A673 (cell line): ENCODE measurements around the gene DPM3. TPM values are rescaled to one million over a fixed set of nuclear protein-coding genes. Genes with fewer than 3 reads are reported as not detected.

Experiments used
- BruUV-seq: library from RNA; stranded (reverse); fragments of 400-500 nt; replicated peaks from 2 replicates; lab custom pipeline; 2021; lab: Mats Ljungman, UMichigan
- CTCF ChIA-PET: fragments of 300-600 bp; sonication (Branson Sonifier 250); formaldehyde crosslinking; loops from one replicate; lab custom pipeline; 2022; ENCODE audit warnings: antibody characterized with exemption; lab: Charles Lee
- POLR2A ChIA-PET: fragments of 300-600 bp; sonication (Branson Sonifier 250); formaldehyde crosslinking; loops from one replicate; lab custom pipeline; 2022; ENCODE audit warnings: antibody characterized with exemption; ENCODE audit not compliant: low non-redundant PET; lab: Charles Lee
- DNase-seq: peaks from one replicate; pipeline ENCODE4 v3.0.0-alpha.2; 2015; ENCODE audit warnings: low spot score
- H3K27ac ChIP-seq: fragments of 200-600 bp; sonication (generic); 2 replicates; pipeline ENCODE4 v1.5.1; 2016; ENCODE audit warnings: mixed run types, low read depth, mild to moderate bottlenecking, mixed read lengths, antibody characterized with exemption, low read length; ENCODE audit not compliant: poor library complexity, severe bottlenecking
- H3K27me3 ChIP-seq: fragments of 200-600 bp; sonication (generic); replicated peaks from 2 replicates; pipeline ENCODE4 v1.6.1; 2017; ENCODE audit warnings: mixed run types, low read depth, mild to moderate bottlenecking, mixed read lengths, antibody characterized with exemption, low read length; ENCODE audit not compliant: insufficient read depth, poor library complexity
- H3K36me3 ChIP-seq: fragments of 200-600 bp; sonication (generic); 2 replicates; pipeline ENCODE4 v1.6.1; 2016; ENCODE audit warnings: mixed run types, mild to moderate bottlenecking, mixed read lengths, antibody characterized with exemption, low read length; ENCODE audit not compliant: insufficient read depth, poor library complexity, severe bottlenecking
- H3K4me1 ChIP-seq: fragments of 200-600 bp; sonication (generic); 2 replicates; pipeline ENCODE4 v1.6.1; 2017; ENCODE audit warnings: mixed run types, mild to moderate bottlenecking, mixed read lengths, antibody characterized with exemption, low read length; ENCODE audit not compliant: insufficient read depth, poor library complexity, severe bottlenecking
- H3K4me3 ChIP-seq: fragments of 200-600 bp; sonication (generic); 2 replicates; pipeline ENCODE4 v1.5.1; 2016; ENCODE audit warnings: low read depth, mixed run types, mild to moderate bottlenecking, mixed read lengths, low read length; ENCODE audit not compliant: poor library complexity, severe bottlenecking
- H3K9me3 ChIP-seq: fragments of 200-600 bp; sonication (generic); 2 replicates; pipeline ENCODE4 v1.6.1; 2016; ENCODE audit warnings: mixed run types, low read depth, mild to moderate bottlenecking, mixed read lengths, antibody characterized with exemption, low read length; ENCODE audit not compliant: poor library complexity, severe bottlenecking
- EZH2 ChIP-seq: fragments of 200-600 bp; sonication (generic); IDR thresholded peaks from 2 replicates; pipeline ENCODE4 v1.6.1; 2017; ENCODE audit warnings: borderline replicate concordance, low read depth, mild to moderate bottlenecking, mixed read lengths, antibody characterized with exemption, low read length; ENCODE audit not compliant: poor library complexity, severe bottlenecking
- intact Hi-C: fragments of 100-400 bp; cut with micrococcal nuclease; formaldehyde crosslinking; loops from one replicate; pipeline ENCODE4 v1.10.0; 2022; ENCODE audit not compliant: unreplicated experiment
- total RNA-seq: library from RNA; stranded (reverse); gene quantifications from 2 replicates; pipeline ENCODE4 v1.2.3, GENCODE V29; 2021
- TF ChIP-seq, protein P1 (sequence below): fragments of 300-800, 200-600 bp; sonication (generic); conservative IDR thresholded peaks from 2 replicates; pipeline ENCODE4 v1.5.1; 2017; ENCODE audit warnings: low read depth, mild to moderate bottlenecking, antibody characterized with exemption, low read length, moderate library complexity, mixed read lengths

Gene DPM3
- total RNA-seq, 1 experiment from 2014 or later = 34.0 TPM

DNA sequence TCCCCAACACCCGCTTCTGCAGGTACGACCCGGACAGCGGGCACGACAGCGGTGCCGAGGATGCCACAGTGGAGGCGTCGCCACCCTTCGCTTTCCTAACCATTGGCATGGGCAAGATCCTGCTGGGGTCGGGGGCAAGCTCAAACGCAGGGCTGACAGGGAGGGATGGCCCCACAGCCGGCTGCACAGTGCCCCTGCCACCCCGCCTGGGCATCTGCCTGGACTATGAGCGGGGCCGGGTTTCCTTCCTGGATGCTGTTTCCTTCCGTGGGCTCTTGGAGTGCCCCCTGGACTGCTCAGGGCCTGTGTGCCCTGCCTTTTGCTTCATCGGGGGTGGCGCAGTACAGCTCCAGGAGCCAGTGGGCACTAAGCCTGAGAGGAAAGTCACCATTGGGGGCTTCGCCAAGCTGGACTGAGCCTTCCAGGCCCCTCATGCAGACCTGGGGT is 43.5 kb upstream of the DPM3 start:
- intact Hi-C loops = no loop called here
- BruUV-seq = no TSS peak
- DNase-seq = no peak
- CTCF ChIA-PET = no interaction called here
- TF ChIP-seq, protein P1, sequence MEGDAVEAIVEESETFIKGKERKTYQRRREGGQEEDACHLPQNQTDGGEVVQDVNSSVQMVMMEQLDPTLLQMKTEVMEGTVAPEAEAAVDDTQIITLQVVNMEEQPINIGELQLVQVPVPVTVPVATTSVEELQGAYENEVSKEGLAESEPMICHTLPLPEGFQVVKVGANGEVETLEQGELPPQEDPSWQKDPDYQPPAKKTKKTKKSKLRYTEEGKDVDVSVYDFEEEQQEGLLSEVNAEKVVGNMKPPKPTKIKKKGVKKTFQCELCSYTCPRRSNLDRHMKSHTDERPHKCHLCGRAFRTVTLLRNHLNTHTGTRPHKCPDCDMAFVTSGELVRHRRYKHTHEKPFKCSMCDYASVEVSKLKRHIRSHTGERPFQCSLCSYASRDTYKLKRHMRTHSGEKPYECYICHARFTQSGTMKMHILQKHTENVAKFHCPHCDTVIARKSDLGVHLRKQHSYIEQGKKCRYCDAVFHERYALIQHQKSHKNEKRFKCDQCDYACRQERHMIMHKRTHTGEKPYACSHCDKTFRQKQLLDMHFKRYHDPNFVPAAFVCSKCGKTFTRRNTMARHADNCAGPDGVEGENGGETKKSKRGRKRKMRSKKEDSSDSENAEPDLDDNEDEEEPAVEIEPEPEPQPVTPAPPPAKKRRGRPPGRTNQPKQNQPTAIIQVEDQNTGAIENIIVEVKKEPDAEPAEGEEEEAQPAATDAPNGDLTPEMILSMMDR = no peak
- no peak for TF ChIP-seq EZH2
- Histone ChIP-seq H3K4me3 (no peak overlapping the region), H3K27me3 (no peaks in the 10 kb centered on the region), H3K4me1 (no peaks in the 10 kb centered on the region), H3K36me3 (no peaks in the 10 kb centered on the region), H3K9me3 (no peaks in the 10 kb centered on the region), H3K27ac (no peak overlapping the region)
- POLR2A ChIA-PET = no interaction called here

DNA sequence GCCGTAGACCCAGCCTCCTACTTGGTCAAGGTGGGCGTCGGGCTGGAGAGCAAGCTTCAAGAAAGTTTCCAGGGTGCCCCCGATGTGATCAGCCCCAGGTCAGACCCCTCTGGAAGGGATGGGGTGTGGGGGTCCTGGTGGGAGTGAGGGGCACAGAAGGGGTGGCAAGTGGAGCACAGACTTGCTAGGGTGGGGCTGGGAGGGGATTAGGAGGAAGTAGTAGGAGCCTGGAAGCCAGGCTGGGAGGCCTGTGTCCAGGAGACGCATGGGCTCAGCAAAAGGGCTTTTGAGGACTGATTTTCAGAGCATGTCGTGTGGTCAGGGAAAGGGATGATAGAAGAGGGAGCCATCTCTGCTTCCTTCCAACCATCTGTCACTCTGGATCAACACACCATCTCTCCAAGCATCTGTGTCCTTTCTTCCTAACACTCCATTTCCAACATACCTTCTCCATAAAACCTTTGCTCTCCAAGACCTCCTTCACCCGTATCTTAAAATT is 41.8 kb upstream of the DPM3 start:
- BruUV-seq = no TSS peak
- Histone ChIP-seq H3K27ac (no peak overlapping the region), H3K9me3 (no peaks in the 10 kb centered on the region), H3K4me1 (no peaks in the 10 kb centered on the region), H3K4me3 (no peak overlapping the region), H3K36me3 (peaks cover 4% of the 10 kb centered on the region), H3K27me3 (no peaks in the 10 kb centered on the region)
- intact Hi-C loops = no loop called here
- CTCF ChIA-PET = no interaction called here
- DNase-seq = no peak
- POLR2A ChIA-PET = no interaction called here
- TF ChIP-seq, protein P1 = no peak
- no peak for TF ChIP-seq EZH2

DNA sequence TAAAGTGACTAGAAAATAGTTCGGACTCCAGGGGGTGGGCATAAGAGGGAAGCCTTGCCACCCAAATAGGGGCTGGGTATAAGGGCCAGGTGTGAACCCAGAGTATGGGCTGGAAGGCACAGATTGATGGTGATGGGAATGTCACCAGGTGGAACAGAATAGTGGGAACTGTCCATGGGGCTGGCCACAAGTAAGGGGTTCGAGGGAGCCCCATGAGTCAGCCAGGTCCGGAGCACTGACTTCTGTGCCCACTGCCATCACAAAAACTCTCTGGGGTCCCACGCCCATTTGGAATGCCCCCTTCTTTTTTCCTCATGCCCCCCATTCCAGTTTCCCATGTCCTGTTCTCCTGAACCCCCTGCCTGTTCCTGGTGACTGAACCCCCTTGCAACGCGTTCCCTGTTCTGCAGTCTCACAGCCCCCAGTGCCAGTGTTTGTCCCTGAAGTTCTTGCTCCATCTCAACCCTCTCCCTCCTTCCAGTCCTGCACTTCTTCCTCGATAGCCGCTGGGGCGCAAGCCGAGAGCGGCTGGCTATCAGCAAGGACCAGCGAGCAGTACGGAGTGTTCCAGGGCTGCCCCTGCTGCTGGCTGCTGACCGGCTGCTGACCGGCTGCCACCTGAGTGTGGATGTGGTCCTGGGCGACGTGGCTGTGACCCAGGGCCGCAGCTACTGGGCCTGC is 41.2 kb upstream of the DPM3 start:
- H3K9me3 ChIP-seq = no peaks in the 10 kb centered on the region
- H3K27ac ChIP-seq = no peak overlapping the region
- H3K4me1 ChIP-seq = no peaks in the 10 kb centered on the region
- CTCF ChIA-PET = no interaction called here
- POLR2A ChIA-PET = no interaction called here
- peaks cover 4% of the 10 kb centered on the region for H3K36me3 ChIP-seq
- no peak for DNase-seq
- intact Hi-C loops = no loop called here
- no peaks in the 10 kb centered on the region for H3K27me3 ChIP-seq
- TF ChIP-seq, protein P1 = no peak
- TF ChIP-seq EZH2 = no peak
- H3K4me3 ChIP-seq = no peak overlapping the region
- BruUV-seq = no TSS peak
